Uterus (tissue), 2 donors: ENCODE measurements around the gene PUSL1.

Source experiments
- POLR2A ChIP-seq, 2 donors: fragments of 450-650 bp; IDR thresholded peaks; one replicate each; pipeline ENCODE4 v1.6.1; 2016; ENCODE audit warnings: antibody characterized with exemption in 2 of 2, mild to moderate bottlenecking in 1 of 2, moderate library complexity in 1 of 2
- TF ChIP-seq, protein P1 (sequence below), 4 experiments: fragments of 200-600 bp in 2 of 4; fragments of 450-650 bp in 2 of 4; sonication (generic) in 2 of 4; IDR thresholded peaks; one replicate each; pipeline ENCODE4 v1.5.1; 2016 to 2019; ENCODE audit warnings: antibody characterized with exemption in 4 of 4, mild to moderate bottlenecking in 2 of 4, moderate library complexity in 1 of 4

DNA sequence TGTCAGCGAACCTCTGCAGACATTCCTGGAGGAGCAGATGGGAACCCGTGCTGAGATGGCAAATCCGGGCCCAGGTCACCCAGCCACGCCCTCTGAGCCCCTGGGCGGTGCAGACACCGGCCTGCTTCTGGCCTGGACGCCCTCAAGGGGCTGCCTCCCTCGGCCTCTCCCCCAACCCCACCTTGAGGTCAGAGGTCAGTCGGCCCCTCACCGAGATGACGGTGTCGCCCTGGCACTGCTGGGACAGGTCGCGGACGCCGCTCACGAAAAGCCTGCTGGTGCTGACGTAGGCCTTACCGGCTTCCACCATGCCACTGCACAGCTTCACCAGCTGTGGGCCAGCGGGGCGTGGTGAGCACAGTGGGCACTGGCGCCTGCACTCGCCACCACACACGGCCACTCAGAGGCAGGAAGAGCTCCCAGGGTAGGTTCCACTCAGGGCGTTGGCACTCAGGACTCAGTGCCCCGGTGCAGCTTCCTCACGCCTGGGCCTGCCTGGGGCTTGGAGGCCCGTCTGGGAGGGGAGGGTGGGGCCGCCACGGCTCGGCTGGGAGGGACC lies 5.4 kb upstream of the PUSL1 start:
- TF ChIP-seq, protein P1, sequence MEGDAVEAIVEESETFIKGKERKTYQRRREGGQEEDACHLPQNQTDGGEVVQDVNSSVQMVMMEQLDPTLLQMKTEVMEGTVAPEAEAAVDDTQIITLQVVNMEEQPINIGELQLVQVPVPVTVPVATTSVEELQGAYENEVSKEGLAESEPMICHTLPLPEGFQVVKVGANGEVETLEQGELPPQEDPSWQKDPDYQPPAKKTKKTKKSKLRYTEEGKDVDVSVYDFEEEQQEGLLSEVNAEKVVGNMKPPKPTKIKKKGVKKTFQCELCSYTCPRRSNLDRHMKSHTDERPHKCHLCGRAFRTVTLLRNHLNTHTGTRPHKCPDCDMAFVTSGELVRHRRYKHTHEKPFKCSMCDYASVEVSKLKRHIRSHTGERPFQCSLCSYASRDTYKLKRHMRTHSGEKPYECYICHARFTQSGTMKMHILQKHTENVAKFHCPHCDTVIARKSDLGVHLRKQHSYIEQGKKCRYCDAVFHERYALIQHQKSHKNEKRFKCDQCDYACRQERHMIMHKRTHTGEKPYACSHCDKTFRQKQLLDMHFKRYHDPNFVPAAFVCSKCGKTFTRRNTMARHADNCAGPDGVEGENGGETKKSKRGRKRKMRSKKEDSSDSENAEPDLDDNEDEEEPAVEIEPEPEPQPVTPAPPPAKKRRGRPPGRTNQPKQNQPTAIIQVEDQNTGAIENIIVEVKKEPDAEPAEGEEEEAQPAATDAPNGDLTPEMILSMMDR (IDR thresholded peaks at IDR 0.05), result no peak
- no peak for TF ChIP-seq POLR2A (IDR thresholded peaks at IDR 0.05)
